GM23338 (cell line): ENCODE measurements around the gene AJM1. TPM values are rescaled to one million over a fixed set of nuclear protein-coding genes. Genes with fewer than 3 reads are reported as not detected.
A peak's percentile ranks its signal among the peaks of the same experiment; 100 is the strongest.

Source experiments
- ATAC-seq: fragments of 200-7000 bp; cut with Tn5 transposase; 3 replicates; pipeline ENCODE4 v1.9.1; 2020
- DNase-seq: peaks from one replicate; pipeline ENCODE4 v3.0.0-alpha.2; 2015; ENCODE audit warnings: low spot score
- H2AFZ ChIP-seq: fragments of 200-600 bp; sonication (generic); 2 replicates; pipeline ENCODE4 v1.8.0; 2016; ENCODE audit warnings: antibody characterized with exemption, mild to moderate bottlenecking, moderate library complexity
- H3F3A ChIP-seq: fragments of 200-600 bp; sonication (generic); replicated peaks from 2 replicates; pipeline ENCODE4 v1.8.0; 2017; ENCODE audit warnings: antibody characterized with exemption, mixed run types, low read depth
- H3K27ac ChIP-seq: fragments of 200-600 bp; sonication (generic); 2 replicates; pipeline ENCODE4 v1.6.1; 2016; ENCODE audit warnings: low read depth
- H3K27me3 ChIP-seq: fragments of 200-600 bp; sonication (generic); 2 replicates; pipeline ENCODE4 v1.8.0; 2016; ENCODE audit warnings: mild to moderate bottlenecking, mixed run types, moderate library complexity; ENCODE audit not compliant: insufficient read depth
- H3K36me3 ChIP-seq: fragments of 200-600 bp; sonication (generic); 2 replicates; pipeline ENCODE4 v1.8.0; 2016; ENCODE audit warnings: mild to moderate bottlenecking; ENCODE audit not compliant: insufficient read depth
- H3K4me1 ChIP-seq: fragments of 200-600 bp; sonication (generic); 2 replicates; pipeline ENCODE4 v1.8.0; 2016; ENCODE audit warnings: mild to moderate bottlenecking, moderate library complexity; ENCODE audit not compliant: insufficient read depth
- H3K4me2 ChIP-seq: fragments of 200-600 bp; sonication (generic); 2 replicates; pipeline ENCODE4 v1.7.1; 2017; ENCODE audit warnings: mixed run types
- H3K4me3 ChIP-seq: fragments of 200-600 bp; sonication (generic); 2 replicates; pipeline ENCODE4 v1.6.1; 2016; ENCODE audit warnings: mixed run types
- H3K79me2 ChIP-seq: fragments of 200-600 bp; sonication (generic); replicated peaks from 2 replicates; pipeline ENCODE4 v1.8.0; 2017; ENCODE audit warnings: mild to moderate bottlenecking; ENCODE audit not compliant: insufficient read depth
- H3K9me2 ChIP-seq: fragments of 200-600 bp; sonication (generic); 2 replicates; pipeline ENCODE4 v1.8.0; 2017; ENCODE audit not compliant: insufficient read depth
- H4K20me1 ChIP-seq: fragments of 200-600 bp; sonication (generic); replicated peaks from 2 replicates; pipeline ENCODE4 v1.8.0; 2017; ENCODE audit warnings: mild to moderate bottlenecking; ENCODE audit not compliant: insufficient read depth
- H3K27ac Mint-ChIP-seq: 2 replicates; pipeline ENCODE4 v1.8.0; 2020; ENCODE audit warnings: inconsistent platforms, mild to moderate bottlenecking, moderate library complexity, mixed read lengths
- H3K27me3 Mint-ChIP-seq: 3 replicates; pipeline ENCODE4 v1.8.0; 2022; ENCODE audit warnings: low read depth, mild to moderate bottlenecking, moderate library complexity, mixed read lengths, inconsistent platforms; ENCODE audit not compliant: insufficient read depth, poor library complexity
- H3K36me3 Mint-ChIP-seq: 3 replicates; pipeline ENCODE4 v1.8.0; 2021; ENCODE audit warnings: low read depth, mild to moderate bottlenecking, inconsistent platforms, moderate library complexity, mixed read lengths
- H3K4me1 Mint-ChIP-seq: 3 replicates; pipeline ENCODE4 v1.8.0; 2020; ENCODE audit warnings: mild to moderate bottlenecking, inconsistent platforms, mixed read lengths
- H3K4me3 Mint-ChIP-seq: 3 replicates; pipeline ENCODE4 v1.8.0; 2021; ENCODE audit warnings: moderate library complexity, mild to moderate bottlenecking, inconsistent platforms, mixed read lengths
- H3K9me3 Mint-ChIP-seq: 3 replicates; pipeline ENCODE4 v1.8.0; 2020; ENCODE audit warnings: moderate library complexity, mild to moderate bottlenecking, inconsistent platforms, mixed read lengths
- CTCF ChIP-seq, 2 experiments: fragments of 200-600 bp in 1 of 2; sonication (generic) in 1 of 2; conservative IDR thresholded peaks; 2 replicates each; pipeline versions ENCODE4 v1.5.1 to v1.6.1; 2016 to 2017; ENCODE audit warnings: antibody characterized with exemption in 2 of 2, low read depth in 2 of 2, mild to moderate bottlenecking in 2 of 2, moderate library complexity in 1 of 2
- JUNB ChIP-seq: IDR thresholded peaks from one replicate; pipeline ENCODE4 v1.6.1; 2016; ENCODE audit warnings: antibody characterized with exemption; ENCODE audit not compliant: unreplicated experiment
- REST ChIP-seq: IDR thresholded peaks from one replicate; pipeline ENCODE4 v1.6.1; 2018; ENCODE audit warnings: antibody characterized with exemption; ENCODE audit not compliant: unreplicated experiment
- ZNF462 ChIP-seq: fragments of 250-450 bp; sonication (Bioruptor Pico); IDR thresholded peaks from 2 replicates; pipeline ENCODE4 v1.5.0; 2020; ENCODE audit warnings: mild to moderate bottlenecking, moderate library complexity
- polyA plus RNA-seq: library from polyadenylated mRNA; unstranded; fragments of >200 nt; fragmentation: Nextera tagmentation; extraction: Ambion mirVana; gene quantifications from 2 replicates; pipeline ENCODE4 v1.2.1, GENCODE V29; 2016
- total RNA-seq: library from RNA; depleted of rRNA; stranded (reverse); fragments of >200 nt; shearing (Covaris generic); gene quantifications from 2 replicates; pipeline ENCODE4 v1.2.3, GENCODE V29; 2014

AJM1 gene
- total and polyA plus RNA-seq, 2 experiments from 2014 or later, result 0.36 to 0.49 TPM

GRCh38 chr9:136805207-136805740 is 37.0 kb upstream of the AJM1 start (continued):
- TF ChIP-seq ZNF462 (CRISPR knock-in tag) (no peak), REST (no peak)

GRCh38 chr9:136806067-136806466 is 36.2 kb upstream of the AJM1 start:
- H3K36me3 ChIP-seq, result no peaks in the 10 kb centered on the region
- ATAC-seq (no peak), DNase-seq (no peak)
- Mint-ChIP-seq H3K4me1 (peaks cover 23% of the 10 kb centered on the region), H3K36me3 (peaks cover 24% of the 10 kb centered on the region), H3K27me3 (peaks cover 31% of the 10 kb centered on the region), H3K4me3 (peak overlapping the region; percentile 88), H3K9me3 (no peaks in the 10 kb centered on the region; the same call in 2 of the 3 replicates), H3K27ac (no peak overlapping the region)
- H3F3A ChIP-seq, result 0 out of 2 replicates have a peak, but pooled peaks cover 6% of the 10 kb centered on the region
- H4K20me1 ChIP-seq, result peaks cover 20% of the 10 kb centered on the region
- H3K27me3 ChIP-seq, result no peaks in the 10 kb centered on the region
- H3K9me2 ChIP-seq, result no peaks in the 10 kb centered on the region
- no peak overlapping the region for H3K27ac ChIP-seq
- no peak overlapping the region for H2AFZ ChIP-seq
- H3K79me2 ChIP-seq, result peaks cover 27% of the 10 kb centered on the region
- no peak for TF ChIP-seq JUNB
- no peak for TF ChIP-seq CTCF (conservative IDR thresholded peaks at IDR 0.05; ENCODE audit: low read depth in 2 of 2)
- H3K4me2 ChIP-seq, result no peak overlapping the region
- H3K4me1 ChIP-seq, result peaks cover 11% of the 10 kb centered on the region; the same call in 1 of the 2 replicates
- H3K4me3 ChIP-seq, result no peak overlapping the region
